K562 (cell line): ENCODE results near the gene CCDC171. TPM values are rescaled to one million over a fixed set of nuclear protein-coding genes. Genes with fewer than 3 reads are reported as not detected.

ENCODE experiments used
- ATAC-seq: fragments of 200-7000 bp; cut with Tn5 transposase; 3 replicates; pipeline ENCODE4 v1.9.1; 2020; ENCODE audit warnings: moderate library complexity
- Bru-seq: library from RNA; stranded (reverse); fragments of 400-500 nt; gene quantifications from one replicate; lab custom pipeline; 2021; lab: Mats Ljungman, UMichigan
- BruChase-seq, 2 experiments: library from RNA; stranded (reverse); fragments of 400-500 nt; gene quantifications; one replicate each; lab custom pipeline; 2021; lab: Mats Ljungman, UMichigan
- BruUV-seq: library from RNA; stranded (reverse); fragments of 400-500 nt; replicated peaks from 2 replicates; lab custom pipeline; 2021; lab: Mats Ljungman, UMichigan
- CTCF ChIA-PET: fragments of 300-600 bp; formaldehyde crosslinking; extraction: SDS; loops from one replicate; lab custom pipeline; 2021; ENCODE audit warnings: low intra/inter-chr PET ratio; lab: Yijun Ruan, JAX
- POLR2A ChIA-PET: fragments of 300-600, 350-650 bp; sonication (Branson Sonifier 250); formaldehyde crosslinking; extraction: SDS; loops from one replicate; lab custom pipeline; 2021; ENCODE audit warnings: antibody characterized with exemption, inconsistent platforms; lab: Yijun Ruan, JAX
- DNase-seq, 4 experiments: peaks; one replicate each; pipeline versions ENCODE4 v3.0.0 to v3.0.0-alpha.2; 2011 to 2018; ENCODE audit warnings: low spot score in 3 of 4, mixed read lengths in 3 of 4; ENCODE audit errors: extremely low read depth in 1 of 4
- FAIRE-seq: peaks from 2 replicates; lab custom pipeline; 2011; peaks lifted over from hg19 to GRCh38; lab: Jason Lieb, UNC
- H2AFZ ChIP-seq: 2 replicates; pipeline ENCODE4 v1.6.0; 2011; ENCODE audit warnings: low read depth, low read length, control low read depth, inconsistent platforms
- H3K27ac ChIP-seq: fragments of 200-600 bp; 3 replicates; pipeline ENCODE4 v1.8.0; 2011; ENCODE audit warnings: low read depth, mild to moderate bottlenecking, control low read depth, inconsistent platforms, low read length, moderate library complexity, mixed read lengths; ENCODE audit errors: extremely low read depth
- H3K27me3 ChIP-seq, 2 experiments: fragments of 300-600 bp in 1 of 2; 2 replicates in 1 of 2; 3 replicates in 1 of 2; pipeline versions ENCODE4 v1.6.0 to v1.8.0; 2011; ENCODE audit warnings: inconsistent platforms in 2 of 2, low read length in 2 of 2, mild to moderate bottlenecking in 1 of 2, mixed read lengths in 1 of 2, moderate library complexity in 1 of 2; ENCODE audit not compliant: control insufficient read depth in 2 of 2, insufficient read depth in 2 of 2
- H3K36me3 ChIP-seq: fragments of 300-600 bp; 3 replicates; pipeline ENCODE4 v1.8.0; 2011; ENCODE audit warnings: mild to moderate bottlenecking, low read length, inconsistent platforms; ENCODE audit not compliant: control insufficient read depth, insufficient read depth
- H3K4me1 ChIP-seq, 2 experiments: fragments of 200-600 bp in 1 of 2; replicated peaks in 1 of 2; 2 replicates in 1 of 2; 3 replicates in 1 of 2; pipeline versions ENCODE4 v1.5.1 to v1.8.0; 2011; ENCODE audit warnings: inconsistent platforms in 2 of 2, low read length in 2 of 2, mild to moderate bottlenecking in 1 of 2, mixed read lengths in 1 of 2, moderate library complexity in 1 of 2; ENCODE audit not compliant: control insufficient read depth in 2 of 2, insufficient read depth in 2 of 2
- H3K4me2 ChIP-seq: 2 replicates; pipeline ENCODE4 v1.6.1; 2011; ENCODE audit warnings: low read length, control low read depth, inconsistent platforms, mixed read lengths; ENCODE audit not compliant: insufficient read depth
- H3K4me3 ChIP-seq: fragments of 200-600 bp; sonication (generic), shearing (Covaris generic); 2 replicates; pipeline ENCODE4 v1.5.1; 2016; ENCODE audit warnings: control low read depth, inconsistent platforms
- H3K79me2 ChIP-seq: fragments of 200-600 bp; 3 replicates; pipeline ENCODE4 v1.8.0; 2011; ENCODE audit warnings: low read length, inconsistent platforms; ENCODE audit not compliant: control insufficient read depth, insufficient read depth
- H3K9ac ChIP-seq, 2 experiments: 2 replicates each; pipeline versions ENCODE4 v1.6.0 to v1.6.1; 2011; ENCODE audit warnings: low read depth in 2 of 2, low read length in 2 of 2, control low read depth in 1 of 2, inconsistent platforms in 1 of 2, mild to moderate bottlenecking in 1 of 2, mixed read lengths in 1 of 2; ENCODE audit not compliant: insufficient read depth in 1 of 2
- H3K9me1 ChIP-seq: one replicate; pipeline ENCODE4 v1.6.0; 2011; ENCODE audit warnings: inconsistent platforms, mild to moderate bottlenecking, low read length, moderate library complexity; ENCODE audit not compliant: control insufficient read depth, insufficient read depth
- H3K9me3 ChIP-seq: replicated peaks from 2 replicates; pipeline ENCODE4 v1.5.1; 2011; ENCODE audit warnings: low read depth, low read length, inconsistent platforms; ENCODE audit not compliant: control insufficient read depth, insufficient read depth
- H4K20me1 ChIP-seq: replicated peaks from 2 replicates; pipeline ENCODE4 v1.6.1; 2011; ENCODE audit warnings: low read length, inconsistent platforms, mixed read lengths; ENCODE audit not compliant: control insufficient read depth, insufficient read depth
- ARNT ChIP-seq, 2 experiments: fragments of 450-650 bp; IDR thresholded peaks; 2 replicates each; pipeline ENCODE4 v1.6.1; 2016; ENCODE audit warnings: mild to moderate bottlenecking in 1 of 2
- MED1 ChIP-seq: sonication (generic); formaldehyde crosslinking; IDR thresholded peaks from 2 replicates; pipeline ENCODE4 v1.8.1; 2023; ENCODE audit warnings: missing genetic modification reagents, borderline replicate concordance
- SRSF7 ChIP-seq: fragments of 200-400 bp; formaldehyde crosslinking; optimal IDR thresholded peaks from 2 replicates; pipeline ENCODE3; 2017; ENCODE audit warnings: mild to moderate bottlenecking, low read depth, low read length
- ZNF384 ChIP-seq: IDR thresholded peaks from 2 replicates; pipeline ENCODE4 v1.6.1; 2012; ENCODE audit warnings: low read depth, low read length, improper control_type of control experiment
- WGBS: fragments of 100-300 bp; shearing (Covaris generic); methylation state at CpG from one replicate; pipeline ENCODE4 v1.1.6; 2016; ENCODE audit warnings: low coverage, mixed read lengths; ENCODE audit not compliant: insufficient coverage; ENCODE audit errors: missing lambda C conversion rate; 5-methylcytosine and 5-hydroxymethylcytosine counted together
- in situ Hi-C: fragments of 300-500 bp; cut with MboI; formaldehyde crosslinking; loops from 4 replicates; pipeline ENCODE4 v1.15.0; 2018; ENCODE audit warnings: inconsistent platforms, mixed read lengths
- intact Hi-C: fragments of 100-400 bp; cut with micrococcal nuclease; formaldehyde crosslinking; loops from 2 replicates; pipeline ENCODE4 v1.14.2; 2022
- long read RNA-seq, 3 experiments: library from polyadenylated mRNA in 2 of 3; library from RNA in 1 of 3; unstranded in 2 of 3; stranded (forward) in 1 of 3; transcript quantifications; one replicate each; pipeline ENCODE4 v2.0.0, GENCODE V29; 2019 to 2022
- polyA minus RNA-seq, 3 experiments: library from RNA; depleted of rRNA, polyadenylated mRNA; stranded (reverse); fragments of >200 nt; gene quantifications; 2 replicates each; pipeline ENCODE4 v1.2.3, GENCODE V29; 2011
- polyA plus RNA-seq, 8 experiments: library from polyadenylated mRNA; depleted of rRNA in 4 of 8; stranded (reverse) in 5 of 8; unstranded in 3 of 8; fragments of >200 nt; fragmentation: Nextera tagmentation in 2 of 8; fragmentation: Illumina TruSeq in 1 of 8; extraction: Ambion mirVana in 2 of 8; extraction: Trizol in 1 of 8; gene quantifications; 2 replicates each; pipeline versions ENCODE4 v1.2.1 to v1.2.3, GENCODE V29; 2011 to 2014; ENCODE audit warnings: inconsistent platforms in 1 of 8, missing spikeins in 1 of 8
- total RNA-seq, 7 experiments: library from RNA; depleted of rRNA in 6 of 7; stranded (reverse); fragments of >200 nt in 6 of 7; fragmentation: Illumina TruSeq in 2 of 7; extraction: Trizol in 2 of 7; gene quantifications; 2 replicates each; pipeline versions ENCODE4 v1.2.1 to v1.2.3, GENCODE V29; 2011 to 2021; ENCODE audit warnings: low replicate concordance in 1 of 7
- TF ChIP-seq, protein P1 (sequence below): fragments of 250-450 bp; sonication (Bioruptor Pico); IDR thresholded peaks from 2 replicates; pipeline ENCODE4 v1.5.0; 2020; ENCODE audit warnings: mild to moderate bottlenecking
- TF ChIP-seq, protein P2 (sequence below): fragments of 450-650 bp; IDR thresholded peaks from 2 replicates; pipeline ENCODE4 v1.7.0; 2016; ENCODE audit warnings: borderline replicate concordance
- TF ChIP-seq, protein P3 (sequence below), 3 experiments: fragments of 200-800 bp in 1 of 3; fragments of 250-450 bp in 1 of 3; fragments of 450-650 bp in 1 of 3; sonication (Bioruptor Pico) in 1 of 3; sonication (Bioruptor generic) in 1 of 3; formaldehyde crosslinking in 1 of 3; IDR thresholded peaks; 2 replicates each; pipeline versions ENCODE4 v1.6.1 to v1.8.0; 2016 to 2022; ENCODE audit warnings: mild to moderate bottlenecking in 2 of 3, missing genetic modification characterization in 2 of 3, missing compliant biosample characterization in 1 of 3, moderate library complexity in 1 of 3

CCDC171 gene
- 0.14 and 0.67 TPM in 2 replicates for total RNA-seq (2011; cell fraction: chromatin; rRNA removed; ENCODE audit: low replicate concordance)
- 0.13 and 0.17 TPM in 2 replicates for total RNA-seq (2011; cell fraction: nucleolus; rRNA removed)
- 0.15 and 2.7 TPM in 2 replicates for total RNA-seq (2011; cell fraction: nucleoplasm; rRNA removed)
- 0.20 and 3.8 TPM in 2 replicates for total RNA-seq (2014; rRNA removed)
- total RNA-seq (2014; rRNA removed; fragmentation: Illumina TruSeq; extraction: Trizol): 0.36 and 0.61 TPM in 2 replicates
- total RNA-seq (2015; rRNA removed; fragmentation: Illumina TruSeq; extraction: Trizol): 0.57 and 0.69 TPM in 2 replicates
- 0.22 and 0.27 TPM in 2 replicates for total RNA-seq (2021)
- polyA plus RNA-seq (2011; rRNA removed): 0.27 and 0.31 TPM in 2 replicates
- 0.06 and 0.15 TPM in 2 replicates for polyA plus RNA-seq (2011; cell fraction: cytosol; rRNA removed)
- 0.07 and 0.28 TPM in 2 replicates for polyA plus RNA-seq (2011; cell fraction: nucleus; rRNA removed)
- polyA plus RNA-seq (2012): 0.16 and 0.25 TPM in 2 replicates
- polyA plus RNA-seq (2014; fragmentation: Illumina TruSeq; extraction: Trizol): 0.18 and 0.25 TPM in 2 replicates
- polyA plus RNA-seq (2014; fragmentation: Nextera tagmentation; extraction: Ambion mirVana): under 1 TPM; 0.08 to 0.17 TPM
- 0.12 TPM in 2 replicates for polyA plus RNA-seq (2014; rRNA removed)
- polyA minus RNA-seq (2011; rRNA and poly(A)+ RNA removed): 0.48 and 0.77 TPM in 2 replicates
- polyA minus RNA-seq (2011; cell fraction: cytosol; rRNA and poly(A)+ RNA removed): 0.27 TPM in 1 of 2 replicates, not detected in the other
- polyA minus RNA-seq (2011; cell fraction: nucleus; rRNA and poly(A)+ RNA removed): 1.1 and 1.2 TPM in 2 replicates
- Bru-seq, nascent RNA: percentile 25 among the genes with signal in this experiment
- percentile 25 among the genes with signal in this experiment for BruChase-seq, experiment 1, labeled RNA remaining after a 2-hour chase
- BruChase-seq, experiment 2, labeled RNA remaining after a 6-hour chase: percentile 23 among the genes with signal in this experiment
- long read RNA-seq, experiment 1, partial matches to known transcripts: 1 of 4 reads
- long read RNA-seq, experiment 1, other reads (novel, unspliced or antisense): 3 of 4 reads
- long read RNA-seq, experiment 2: 0 reads
- long read RNA-seq, experiment 3: 0 reads

DNA sequence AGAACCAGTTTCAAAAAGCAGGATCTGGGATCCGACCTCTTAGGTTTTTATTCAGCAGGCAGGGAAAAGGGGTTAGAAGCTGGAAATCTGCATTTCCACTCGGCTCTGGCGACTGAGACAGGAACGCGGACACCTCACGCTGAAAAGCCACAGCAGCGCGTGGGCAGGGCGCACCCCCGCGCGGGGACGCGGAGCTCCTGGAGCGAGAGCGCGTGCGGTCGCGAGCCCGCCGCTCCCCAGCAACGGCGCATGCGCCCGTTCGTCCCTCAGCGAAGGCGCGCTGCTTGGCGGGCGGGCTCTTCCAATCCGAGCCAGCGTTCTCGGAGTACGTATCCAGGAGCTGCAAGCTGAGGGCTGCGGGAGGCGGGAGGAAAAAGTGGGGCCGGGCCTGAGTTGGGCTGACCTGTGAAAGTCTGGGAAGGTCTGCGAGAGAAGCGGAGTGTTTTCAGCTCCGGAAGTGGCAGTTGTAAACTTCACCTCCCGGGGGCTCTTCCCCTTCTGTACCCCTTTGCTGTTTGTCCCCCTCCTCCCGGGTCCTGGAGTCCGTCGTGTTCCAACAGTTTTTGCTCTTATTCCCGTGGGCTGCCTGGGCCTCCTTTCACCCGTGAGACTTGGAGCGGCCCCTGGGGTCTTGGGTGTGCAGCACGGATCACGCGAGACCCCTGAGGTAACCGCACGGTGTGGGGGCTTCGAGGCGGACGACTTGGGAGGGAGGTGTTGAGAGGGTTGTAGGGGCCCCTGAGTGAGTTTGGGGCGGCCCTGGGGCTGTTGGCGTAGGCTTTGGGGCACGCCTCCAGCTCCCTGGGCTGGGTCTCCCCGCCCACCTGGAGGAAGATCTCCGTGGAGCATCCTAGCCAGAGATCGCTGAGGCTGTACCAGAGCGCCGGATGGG is at the start of gene CCDC171:
Gene CCDC171 (plus strand): TSS at position 408 of the 892 bp plus-strand sequence. CDS start 11,046 bp downstream, outside the sequence.
- CTCF ChIA-PET: no interaction called here
- FAIRE-seq (peak; percentile 89), DNase-seq (peak; percentile 83 to 91 (median 88)), ATAC-seq (peak; percentile 98)
- Histone ChIP-seq H3K36me3 (no peaks in the 10 kb centered on the region), H3K9ac (peak within 1 kb of the TSS; percentile 61 to 90; a peak in 3 of 4 replicates), H3K4me2 (peak within 1 kb of the TSS; percentile 88), H3K9me3 (no peaks in the 10 kb centered on the region), H3K4me3 (peak within 1 kb of the TSS; percentile 42), H3K27ac (peak within 1 kb of the TSS; percentile 65), H3K79me2 (no peaks in the 10 kb centered on the region), H2AFZ (peak within 1 kb of the TSS; percentile 99), H4K20me1 (no peaks in the 10 kb centered on the region), H3K27me3 (no peaks in the 10 kb centered on the region), H3K9me1 (no peaks in the 10 kb centered on the region), H3K4me1 (peaks cover 0 to 12% of the 10 kb centered on the region in 2 experiments; a peak in 3 of 5 replicates)
- intact Hi-C loops: loop anchor here (2.0 to 5.0 kb wide), 3 partner anchors 39 to 54 kb away; partner anchors contain the start of gene PSIP1
- in situ Hi-C loops: no loop called here
- no TSS peak for BruUV-seq
- WGBS: 3% methylated on average over 26 of the region's 65 CpGs
- POLR2A ChIA-PET: interaction anchor here (0.7 kb wide), 1 partner anchor 37 kb away, joined by 5 read pairs; no protein-coding TSS in a partner anchor
- TF ChIP-seq, protein P1, sequence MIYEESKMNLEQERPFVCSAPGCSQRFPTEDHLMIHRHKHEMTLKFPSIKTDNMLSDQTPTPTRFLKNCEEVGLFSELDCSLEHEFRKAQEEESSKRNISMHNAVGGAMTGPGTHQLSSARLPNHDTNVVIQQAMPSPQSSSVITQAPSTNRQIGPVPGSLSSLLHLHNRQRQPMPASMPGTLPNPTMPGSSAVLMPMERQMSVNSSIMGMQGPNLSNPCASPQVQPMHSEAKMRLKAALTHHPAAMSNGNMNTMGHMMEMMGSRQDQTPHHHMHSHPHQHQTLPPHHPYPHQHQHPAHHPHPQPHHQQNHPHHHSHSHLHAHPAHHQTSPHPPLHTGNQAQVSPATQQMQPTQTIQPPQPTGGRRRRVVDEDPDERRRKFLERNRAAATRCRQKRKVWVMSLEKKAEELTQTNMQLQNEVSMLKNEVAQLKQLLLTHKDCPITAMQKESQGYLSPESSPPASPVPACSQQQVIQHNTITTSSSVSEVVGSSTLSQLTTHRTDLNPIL: no peak
- TF ChIP-seq ARNT (IDR thresholded peaks at IDR 0.05): no peak
- TF ChIP-seq, protein P2, sequence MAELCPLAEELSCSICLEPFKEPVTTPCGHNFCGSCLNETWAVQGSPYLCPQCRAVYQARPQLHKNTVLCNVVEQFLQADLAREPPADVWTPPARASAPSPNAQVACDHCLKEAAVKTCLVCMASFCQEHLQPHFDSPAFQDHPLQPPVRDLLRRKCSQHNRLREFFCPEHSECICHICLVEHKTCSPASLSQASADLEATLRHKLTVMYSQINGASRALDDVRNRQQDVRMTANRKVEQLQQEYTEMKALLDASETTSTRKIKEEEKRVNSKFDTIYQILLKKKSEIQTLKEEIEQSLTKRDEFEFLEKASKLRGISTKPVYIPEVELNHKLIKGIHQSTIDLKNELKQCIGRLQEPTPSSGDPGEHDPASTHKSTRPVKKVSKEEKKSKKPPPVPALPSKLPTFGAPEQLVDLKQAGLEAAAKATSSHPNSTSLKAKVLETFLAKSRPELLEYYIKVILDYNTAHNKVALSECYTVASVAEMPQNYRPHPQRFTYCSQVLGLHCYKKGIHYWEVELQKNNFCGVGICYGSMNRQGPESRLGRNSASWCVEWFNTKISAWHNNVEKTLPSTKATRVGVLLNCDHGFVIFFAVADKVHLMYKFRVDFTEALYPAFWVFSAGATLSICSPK: no peak
- no peak for TF ChIP-seq SRSF7
- TF ChIP-seq, protein P3, sequence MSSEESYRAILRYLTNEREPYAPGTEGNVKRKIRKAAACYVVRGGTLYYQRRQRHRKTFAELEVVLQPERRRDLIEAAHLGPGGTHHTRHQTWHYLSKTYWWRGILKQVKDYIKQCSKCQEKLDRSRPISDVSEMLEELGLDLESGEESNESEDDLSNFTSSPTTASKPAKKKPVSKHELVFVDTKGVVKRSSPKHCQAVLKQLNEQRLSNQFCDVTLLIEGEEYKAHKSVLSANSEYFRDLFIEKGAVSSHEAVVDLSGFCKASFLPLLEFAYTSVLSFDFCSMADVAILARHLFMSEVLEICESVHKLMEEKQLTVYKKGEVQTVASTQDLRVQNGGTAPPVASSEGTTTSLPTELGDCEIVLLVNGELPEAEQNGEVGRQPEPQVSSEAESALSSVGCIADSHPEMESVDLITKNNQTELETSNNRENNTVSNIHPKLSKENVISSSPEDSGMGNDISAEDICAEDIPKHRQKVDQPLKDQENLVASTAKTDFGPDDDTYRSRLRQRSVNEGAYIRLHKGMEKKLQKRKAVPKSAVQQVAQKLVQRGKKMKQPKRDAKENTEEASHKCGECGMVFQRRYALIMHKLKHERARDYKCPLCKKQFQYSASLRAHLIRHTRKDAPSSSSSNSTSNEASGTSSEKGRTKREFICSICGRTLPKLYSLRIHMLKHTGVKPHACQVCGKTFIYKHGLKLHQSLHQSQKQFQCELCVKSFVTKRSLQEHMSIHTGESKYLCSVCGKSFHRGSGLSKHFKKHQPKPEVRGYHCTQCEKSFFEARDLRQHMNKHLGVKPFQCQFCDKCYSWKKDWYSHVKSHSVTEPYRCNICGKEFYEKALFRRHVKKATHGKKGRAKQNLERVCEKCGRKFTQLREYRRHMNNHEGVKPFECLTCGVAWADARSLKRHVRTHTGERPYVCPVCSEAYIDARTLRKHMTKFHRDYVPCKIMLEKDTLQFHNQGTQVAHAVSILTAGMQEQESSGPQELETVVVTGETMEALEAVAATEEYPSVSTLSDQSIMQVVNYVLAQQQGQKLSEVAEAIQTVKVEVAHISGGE (CRISPR knock-in tag; IDR thresholded peaks at IDR 0.05): peak in 1 of 3 experiments; percentile 57; a peak in 1 of 6 replicates
- no peak for TF ChIP-seq ZNF384
- no peak for TF ChIP-seq MED1 (CRISPR knock-in tag)
